ENCODE data around the gene HIGD1B. TPM values are rescaled to one million over a fixed set of nuclear protein-coding genes. Genes with fewer than 3 reads are reported as not detected.

Gene HIGD1B
- total and polyA plus RNA-seq, 2 donors (not counting 1 experiment from before 2014, with no cell fraction given), result 0.34 TPM; not detected in 1

DNA sequence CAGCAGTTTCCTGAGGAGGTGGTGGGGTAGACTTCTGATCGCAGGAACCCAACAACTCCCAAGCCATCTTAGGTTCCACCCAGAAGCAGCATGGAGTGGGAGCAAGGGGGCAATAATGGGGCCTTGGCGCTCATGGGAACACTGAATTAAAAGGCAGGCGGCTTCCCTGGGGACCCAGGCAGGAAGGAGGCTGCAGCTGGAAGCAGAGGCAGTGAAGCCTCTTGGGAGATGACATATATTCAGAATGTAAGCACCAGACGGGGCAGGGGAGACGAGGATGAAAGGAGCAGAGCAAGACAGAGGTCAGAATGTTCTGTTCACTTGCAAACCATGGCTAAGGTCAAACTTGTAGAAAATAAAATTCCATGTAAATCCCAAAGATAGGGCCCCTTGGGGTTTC, 2.9 kb downstream of the HIGD1B start:
- TF ChIP-seq EZH2 (IDR thresholded peaks at IDR 0.05; ENCODE audit: low read length, missing control alignments) (no peak), CTCF (conservative IDR thresholded peaks at IDR 0.05 in 1 of 2, IDR thresholded peaks at IDR 0.05 in 1 of 2; ENCODE audit: low read depth in 1 of 2, low read length in 2 of 2) (no peak)
- DNase-seq (ENCODE audit: low read depth in 2 of 2), result no peak

DNA sequence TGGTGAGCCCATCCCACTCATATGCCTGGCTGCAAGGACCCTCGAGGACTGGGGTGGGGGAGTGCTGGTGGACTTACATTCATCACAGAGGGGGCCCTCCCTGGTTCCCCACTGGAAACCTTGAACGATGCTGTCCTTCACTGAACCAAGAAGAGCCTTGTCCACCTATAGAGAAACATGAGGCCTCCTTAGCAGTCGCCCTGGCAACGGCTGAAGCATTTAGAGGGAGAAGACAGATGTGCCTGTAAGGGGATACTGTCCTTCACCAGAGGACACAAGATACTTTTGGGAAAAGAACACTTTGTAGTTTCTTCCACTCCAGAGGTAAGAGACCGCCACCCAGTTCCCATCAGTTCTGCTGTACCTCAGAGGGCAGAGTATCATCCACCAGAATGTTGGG, 6.5 kb downstream of the HIGD1B start:
- Histone ChIP-seq H3K4me1 (ENCODE audit: control insufficient read depth, extremely low read depth, insufficient read depth, low read length) (no peaks in the 10 kb centered on the region), H3K9ac (ENCODE audit: insufficient read depth, low read length) (no peak overlapping the region)

More for the DNA sequence above, 2.9 kb downstream of the HIGD1B start:
- H3K9me3 ChIP-seq (ENCODE audit: control insufficient read depth, insufficient read depth, low read depth, low read length), result no peaks in the 10 kb centered on the region
- no peak overlapping the region for H3K27ac ChIP-seq (ENCODE audit: insufficient read depth, low read length)
- no peak overlapping the region for H3K4me3 ChIP-seq (replicated peaks in 1 of 4; ENCODE audit: control extremely low read depth in 1 of 4, insufficient read depth in 1 of 4, low read depth in 3 of 4, low read length in 4 of 4)
- H3K27me3 ChIP-seq (ENCODE audit: control insufficient read depth, insufficient read depth, low read length), result no peaks in the 10 kb centered on the region
- H3K4me1 ChIP-seq (ENCODE audit: control insufficient read depth, extremely low read depth, insufficient read depth, low read length), result no peaks in the 10 kb centered on the region
- no peak overlapping the region for H2AFZ ChIP-seq (ENCODE audit: low read length)
- peaks cover 19% of the 10 kb centered on the region for H3K36me3 ChIP-seq (ENCODE audit: control insufficient read depth, insufficient read depth, low read length)
- H3K9ac ChIP-seq (ENCODE audit: insufficient read depth, low read length), result no peak overlapping the region
- H4K20me1 ChIP-seq (ENCODE audit: control insufficient read depth, extremely low read depth, insufficient read depth, low read length), result no peaks in the 10 kb centered on the region
- H3K79me2 ChIP-seq (ENCODE audit: control insufficient read depth, insufficient read depth, low read length), result no peaks in the 10 kb centered on the region
- no peak overlapping the region for H3K4me2 ChIP-seq (ENCODE audit: extremely low read depth, insufficient read depth, low read length)

GRCh38 chr17:44859701-44860100, 12.0 kb downstream of the HIGD1B start:
- Histone ChIP-seq H3K4me1 (ENCODE audit: control insufficient read depth, extremely low read depth, insufficient read depth, low read length) (no peaks in the 10 kb centered on the region), H4K20me1 (ENCODE audit: control insufficient read depth, extremely low read depth, insufficient read depth, low read length) (no peaks in the 10 kb centered on the region), H3K9ac (ENCODE audit: insufficient read depth, low read length) (no peak overlapping the region), H3K27ac (ENCODE audit: insufficient read depth, low read length) (no peak overlapping the region), H3K4me3 (replicated peaks in 1 of 4; ENCODE audit: control extremely low read depth in 1 of 4, insufficient read depth in 1 of 4, low read depth in 3 of 4, low read length in 4 of 4) (no peak overlapping the region), H3K36me3 (ENCODE audit: control insufficient read depth, insufficient read depth, low read length) (peaks cover 22% of the 10 kb centered on the region), H3K79me2 (ENCODE audit: control insufficient read depth, insufficient read depth, low read length) (no peaks in the 10 kb centered on the region), H3K27me3 (ENCODE audit: control insufficient read depth, insufficient read depth, low read length) (no peaks in the 10 kb centered on the region), H2AFZ (ENCODE audit: low read length) (no peak overlapping the region), H3K4me2 (ENCODE audit: extremely low read depth, insufficient read depth, low read length) (no peak overlapping the region), H3K9me3 (ENCODE audit: control insufficient read depth, insufficient read depth, low read depth, low read length) (no peaks in the 10 kb centered on the region)
- DNase-seq (ENCODE audit: low read depth in 2 of 2), result no peak
- TF ChIP-seq CTCF (conservative IDR thresholded peaks at IDR 0.05 in 1 of 2, IDR thresholded peaks at IDR 0.05 in 1 of 2; ENCODE audit: low read depth in 1 of 2, low read length in 2 of 2), result no peak

More for the DNA sequence above, 6.5 kb downstream of the HIGD1B start:
- Histone ChIP-seq H3K9me3 (ENCODE audit: control insufficient read depth, insufficient read depth, low read depth, low read length) (no peaks in the 10 kb centered on the region), H3K79me2 (ENCODE audit: control insufficient read depth, insufficient read depth, low read length) (no peaks in the 10 kb centered on the region), H3K27me3 (ENCODE audit: control insufficient read depth, insufficient read depth, low read length) (no peaks in the 10 kb centered on the region), H3K27ac (ENCODE audit: insufficient read depth, low read length) (no peak overlapping the region), H4K20me1 (ENCODE audit: control insufficient read depth, extremely low read depth, insufficient read depth, low read length) (no peaks in the 10 kb centered on the region), H3K36me3 (ENCODE audit: control insufficient read depth, insufficient read depth, low read length) (peaks cover 24% of the 10 kb centered on the region), H2AFZ (ENCODE audit: low read length) (no peak overlapping the region), H3K4me2 (ENCODE audit: extremely low read depth, insufficient read depth, low read length) (no peak overlapping the region), H3K4me3 (replicated peaks in 1 of 4; ENCODE audit: control extremely low read depth in 1 of 4, insufficient read depth in 1 of 4, low read depth in 3 of 4, low read length in 4 of 4) (no peak overlapping the region)
- TF ChIP-seq EZH2 (IDR thresholded peaks at IDR 0.05; ENCODE audit: low read length, missing control alignments), result no peak
- TF ChIP-seq CTCF (conservative IDR thresholded peaks at IDR 0.05 in 1 of 2, IDR thresholded peaks at IDR 0.05 in 1 of 2; ENCODE audit: low read depth in 1 of 2, low read length in 2 of 2), result no peak
- DNase-seq (ENCODE audit: low read depth in 2 of 2), result no peak

Data from fibroblast of lung (primary cell).